MV-4-11 (cell line): ENCODE results near the gene CEACAM8.
"Not testable (repeated sequence)": the region's sequence is repeated elsewhere in the genome, so short reads cannot be mapped to it uniquely, and the experiment has no call there.

ENCODE experiments used
- DNase-seq: peaks from one replicate; lab custom pipeline; 2025; lab: John Stamatoyannopoulos, UW

The CEACAM8 gene

DNA sequence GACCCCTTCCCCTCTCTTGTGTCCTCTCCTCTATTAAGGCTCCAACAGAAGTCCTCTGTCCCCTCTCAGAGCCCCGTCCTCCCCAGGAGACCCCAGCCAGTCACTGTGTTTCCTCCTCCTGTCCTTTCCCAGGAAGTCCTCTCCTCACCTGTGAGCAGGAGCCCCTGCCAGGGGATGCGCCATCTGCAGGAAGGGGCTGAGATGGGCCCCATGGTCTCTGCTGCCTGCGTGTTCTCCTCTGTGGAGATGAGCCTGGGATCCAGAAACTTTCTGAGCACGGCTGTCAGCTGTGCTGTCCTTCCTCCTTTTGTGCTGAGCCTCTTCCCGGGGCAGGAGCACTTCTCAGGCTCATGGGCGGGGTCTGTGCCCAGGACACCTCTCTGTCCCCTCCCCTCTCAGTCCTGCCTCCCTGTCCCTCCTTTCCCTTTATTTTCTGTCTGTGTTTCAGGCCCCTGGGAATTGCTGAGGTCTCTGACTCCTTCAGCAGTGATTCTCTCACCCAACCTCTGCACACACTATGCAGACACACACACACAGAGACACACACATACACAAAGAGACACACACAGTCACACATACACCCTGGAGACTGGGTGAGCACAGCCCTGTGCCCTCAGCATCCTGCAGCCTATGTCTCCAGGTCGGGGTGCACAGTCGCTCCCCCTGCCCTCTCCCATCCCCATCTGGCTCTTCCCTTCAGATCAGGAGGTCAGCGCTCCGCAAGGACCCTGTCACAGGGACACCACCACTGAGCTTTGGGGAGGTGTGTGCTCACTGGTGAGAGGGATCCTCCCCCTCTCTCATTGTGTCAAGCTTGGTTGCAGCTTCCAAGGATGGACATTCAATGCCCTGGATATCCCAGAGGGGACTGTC, at the start of gene CEACAM8:
CEACAM8 (minus strand) TSS at position 308 of the 873 bp plus-strand sequence; CDS start at position 212, 96 bp downstream.
- no peak for DNase-seq

DNA sequence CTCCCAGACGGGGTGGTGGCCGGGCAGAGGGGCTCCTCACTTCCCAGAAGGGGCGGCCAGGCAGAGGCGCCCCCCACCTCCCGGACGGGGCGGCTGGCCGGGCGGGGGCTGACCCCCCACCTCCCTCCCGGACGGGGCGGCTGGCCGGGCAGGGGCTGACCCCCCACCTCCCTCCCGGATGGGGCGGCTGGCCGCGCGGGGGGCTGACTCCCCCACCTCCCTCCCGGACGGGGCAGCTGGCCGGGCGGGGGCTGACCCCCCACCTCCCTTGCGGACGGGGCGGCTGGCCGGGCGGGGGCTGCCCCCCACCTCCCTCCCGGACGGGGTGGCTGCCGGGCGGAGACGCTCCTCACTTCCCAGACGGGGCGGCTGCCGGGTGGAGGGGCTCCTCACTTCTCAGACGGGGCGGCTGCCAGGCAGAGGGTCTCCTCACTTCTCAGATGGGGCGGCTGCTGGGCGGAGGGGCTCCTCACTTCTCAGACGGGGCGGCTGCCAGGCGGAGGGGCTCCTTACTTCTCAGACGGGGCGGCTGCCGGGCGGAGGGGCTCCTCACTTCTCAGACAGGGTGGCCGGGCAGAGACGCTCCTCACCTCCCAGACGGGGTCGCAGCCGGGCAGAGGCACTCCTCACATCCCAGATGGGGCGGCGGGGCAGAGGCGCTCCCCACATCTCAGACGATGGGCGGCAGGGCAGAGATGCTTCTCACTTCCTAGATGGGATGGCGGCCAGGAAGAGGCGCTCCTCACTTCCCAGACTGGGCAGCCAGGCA, 44.8 kb upstream of the CEACAM8 start:
- not testable (repeated sequence) for DNase-seq

DNA sequence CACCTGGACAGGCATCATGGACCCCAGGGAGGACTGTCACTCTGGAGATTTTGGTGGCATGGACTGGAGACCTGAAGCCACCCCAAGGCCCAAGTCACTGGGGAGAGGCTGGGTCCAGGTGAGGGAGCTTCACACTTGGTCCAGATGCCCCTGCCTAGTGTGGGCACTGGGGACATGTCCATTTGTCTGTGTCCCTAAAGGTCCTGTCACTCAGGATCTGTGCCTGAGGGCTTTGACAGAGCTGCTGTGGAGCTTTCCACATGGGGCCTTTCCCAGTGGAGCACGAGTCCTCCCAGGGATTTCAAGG, 40.5 kb upstream of the CEACAM8 start:
- DNase-seq, result no peak

DNA sequence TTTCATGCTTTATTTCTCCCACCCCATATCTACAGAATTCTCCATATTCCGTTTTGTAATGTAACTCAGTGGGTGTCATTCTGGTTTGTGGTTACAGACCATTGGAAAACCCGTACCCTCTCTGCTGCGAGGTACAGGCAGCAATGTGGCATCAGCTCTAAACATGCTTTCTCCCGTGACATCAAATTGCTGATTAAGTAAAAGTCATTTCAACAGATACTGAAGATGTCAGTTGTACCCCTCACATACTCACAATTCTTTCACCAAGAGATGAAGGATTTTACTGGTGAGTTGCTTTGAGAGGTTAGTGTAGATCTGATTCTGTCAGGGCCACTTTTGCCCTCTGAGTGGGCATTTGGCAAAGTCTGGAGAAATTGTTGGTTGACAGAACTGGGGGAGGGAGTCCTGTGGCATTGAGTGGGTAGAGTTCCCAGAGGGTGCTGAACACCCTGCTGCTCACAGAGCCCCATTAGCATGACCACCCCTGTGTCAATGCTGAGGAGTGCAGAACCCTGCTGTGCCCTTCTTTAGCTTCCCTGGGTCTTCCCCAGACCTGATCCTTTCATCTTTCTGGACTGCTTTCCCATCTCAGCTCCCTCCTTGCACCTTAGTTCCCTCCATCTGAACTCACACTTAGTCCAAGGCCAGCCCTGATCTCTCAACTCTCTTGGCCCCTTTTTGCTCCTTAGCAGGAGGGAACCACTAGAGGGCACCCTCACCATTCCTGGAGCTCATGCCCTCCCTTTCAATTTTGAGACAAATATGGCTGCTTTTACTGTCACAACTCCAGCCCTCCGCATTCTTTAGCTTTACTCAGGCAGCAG, 39.9 kb upstream of the CEACAM8 start:
- peak; percentile 22 for DNase-seq

DNA sequence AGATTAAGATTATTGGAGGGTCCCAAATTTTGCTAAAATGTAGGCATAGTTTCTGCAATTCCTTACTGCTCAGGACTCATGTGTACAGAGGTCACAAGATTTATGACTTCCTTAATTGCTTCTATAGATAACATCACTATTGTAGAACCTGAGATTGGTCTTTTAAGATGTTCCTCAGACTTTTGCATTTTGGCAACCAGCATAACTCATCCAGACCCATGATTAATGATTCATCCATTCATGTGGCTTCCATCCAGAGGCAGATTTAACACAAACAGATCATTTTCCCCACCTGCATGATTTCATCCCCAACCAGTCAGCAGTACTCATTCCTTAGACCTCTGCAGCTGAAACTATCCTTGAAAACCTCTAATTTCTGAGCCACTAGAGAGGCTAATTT, 34.5 kb upstream of the CEACAM8 start:
- no peak for DNase-seq

DNA sequence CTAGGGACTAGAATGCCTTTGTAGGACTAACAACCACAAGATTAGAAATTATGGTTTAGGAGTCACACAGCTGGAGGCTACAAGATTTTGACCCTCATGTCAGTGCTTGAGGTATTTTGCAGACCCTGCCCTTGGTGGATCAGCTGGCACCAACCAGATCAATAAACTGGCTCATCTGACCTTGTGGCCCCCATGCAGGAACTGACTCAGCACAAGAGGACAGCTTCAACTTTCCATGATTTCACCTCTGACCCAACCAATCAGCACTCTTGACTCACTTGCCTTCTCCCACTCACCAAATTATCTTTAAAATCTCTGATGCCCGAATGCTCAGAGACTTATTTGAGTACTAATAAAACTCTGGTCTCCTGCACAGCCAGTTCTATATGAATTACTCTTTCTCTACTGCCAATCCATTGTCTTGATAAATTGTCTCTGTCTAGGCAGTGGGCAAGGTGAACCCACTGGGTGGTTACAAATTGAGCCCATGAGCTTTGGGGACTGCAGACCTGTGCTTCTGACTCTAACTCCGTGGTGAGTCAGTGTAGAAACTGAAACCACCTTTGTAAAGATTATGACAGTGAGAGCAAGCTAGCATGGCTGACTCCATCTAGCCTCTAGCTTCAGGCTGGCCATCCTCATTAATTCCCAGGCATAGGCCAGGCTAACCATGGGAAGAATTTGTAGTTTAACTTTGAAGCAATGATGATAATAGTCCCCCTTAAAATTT, 33.9 kb upstream of the CEACAM8 start:
- no peak for DNase-seq

DNA sequence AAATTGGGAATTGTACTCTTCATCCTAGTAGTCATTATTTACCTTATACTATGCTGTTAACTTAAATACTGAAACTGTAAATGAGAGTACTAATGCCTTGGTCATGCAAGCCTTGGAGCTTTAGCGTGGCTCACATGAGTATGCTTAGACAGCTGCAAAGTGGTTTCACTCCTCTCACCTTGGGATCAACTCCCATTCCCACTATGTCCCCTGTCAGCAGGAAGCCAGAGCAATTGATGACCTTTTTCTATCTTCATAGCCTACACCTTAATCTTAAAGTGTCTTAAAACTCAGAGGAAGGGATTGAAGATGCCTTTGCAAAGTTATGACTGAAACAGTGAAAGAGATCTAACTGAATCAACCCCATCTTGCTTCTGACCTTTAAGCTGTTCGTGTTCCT, 33.2 kb upstream of the CEACAM8 start:
- no peak for DNase-seq

DNA sequence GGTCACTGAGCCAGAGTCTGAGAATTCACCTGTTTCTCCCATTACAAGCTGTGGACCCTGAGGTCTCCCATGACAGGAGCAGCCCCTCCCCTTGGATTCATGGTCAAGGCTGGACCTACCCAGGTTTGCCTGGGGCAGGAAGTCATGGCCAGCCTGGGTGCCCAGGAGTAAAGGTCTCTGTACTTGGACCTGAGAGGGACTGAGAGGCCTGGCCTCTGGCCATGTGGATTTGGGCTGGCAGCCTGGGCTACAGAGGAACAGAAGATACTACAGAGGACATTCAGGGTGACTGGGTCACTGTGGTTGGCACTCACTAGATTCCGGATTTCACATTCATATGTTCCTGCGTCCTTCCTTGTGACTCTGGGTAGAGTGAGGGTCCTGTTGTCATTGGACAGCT, 31.5 kb upstream of the CEACAM8 start:
- no peak for DNase-seq

DNA sequence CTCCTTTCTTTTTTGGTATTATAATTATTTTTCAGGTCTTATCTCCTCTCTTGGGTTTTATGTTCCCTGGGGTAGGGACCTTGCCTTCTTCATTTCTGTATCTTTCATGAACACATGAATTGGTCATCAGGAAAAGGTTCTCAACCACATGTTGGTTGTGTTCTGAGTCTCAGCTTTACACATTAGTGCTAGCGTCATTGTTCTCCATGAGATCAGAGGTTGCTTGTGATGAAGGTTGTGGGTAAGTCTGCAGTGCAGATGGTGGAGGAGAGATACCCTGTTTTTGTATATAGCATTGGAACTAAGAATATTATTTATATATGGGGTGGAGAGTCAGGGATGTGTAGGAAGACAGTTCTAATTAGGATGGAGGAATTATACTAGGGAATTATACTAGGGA, 24.5 kb upstream of the CEACAM8 start:
- DNase-seq, result no peak

DNA sequence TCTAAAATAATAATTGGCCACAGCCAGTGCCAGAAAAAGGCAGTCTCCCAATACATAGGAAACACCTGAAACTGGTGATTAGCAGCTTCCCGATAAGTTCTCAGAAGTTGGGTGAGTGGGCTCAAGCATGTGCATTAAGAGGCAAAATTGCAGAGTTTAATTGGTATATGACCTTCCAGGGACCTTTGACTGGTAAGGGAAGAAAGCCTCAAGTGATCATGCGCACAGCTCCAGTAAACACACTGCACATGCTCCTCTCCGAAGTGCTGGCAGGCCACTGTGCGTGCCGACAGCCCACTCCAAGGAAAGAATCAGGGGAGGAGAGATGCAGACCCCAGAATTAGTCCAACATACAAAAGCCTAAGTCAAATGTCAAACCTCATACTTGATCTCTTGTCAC, 18.9 kb upstream of the CEACAM8 start:
- no peak for DNase-seq

DNA sequence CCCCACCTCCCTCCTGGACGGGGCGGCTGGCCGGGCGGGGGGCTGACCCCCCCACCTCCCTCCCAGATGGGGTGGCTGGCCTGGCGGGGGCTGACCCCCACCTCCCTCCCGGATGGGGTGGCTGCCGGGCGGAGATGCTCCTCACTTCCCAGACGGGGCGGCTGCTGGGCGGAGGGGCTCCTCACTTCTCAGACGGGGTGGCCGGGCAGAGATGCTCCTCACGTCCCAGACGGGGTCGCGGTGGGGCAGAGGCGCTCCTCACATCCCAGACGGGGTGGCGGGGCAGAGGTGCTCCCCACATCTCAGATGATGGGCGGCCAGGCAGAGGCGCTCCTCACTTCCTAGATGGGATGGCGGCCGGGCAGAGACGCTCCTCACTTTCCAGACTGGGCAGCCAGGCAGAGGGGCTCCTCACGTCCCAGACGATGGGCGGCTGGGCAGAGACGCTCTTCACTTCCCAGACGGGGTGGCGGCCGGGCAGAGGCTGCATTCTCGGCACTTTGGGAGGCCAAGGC, 15.7 kb upstream of the CEACAM8 start:
- DNase-seq, result not testable (repeated sequence)

DNA sequence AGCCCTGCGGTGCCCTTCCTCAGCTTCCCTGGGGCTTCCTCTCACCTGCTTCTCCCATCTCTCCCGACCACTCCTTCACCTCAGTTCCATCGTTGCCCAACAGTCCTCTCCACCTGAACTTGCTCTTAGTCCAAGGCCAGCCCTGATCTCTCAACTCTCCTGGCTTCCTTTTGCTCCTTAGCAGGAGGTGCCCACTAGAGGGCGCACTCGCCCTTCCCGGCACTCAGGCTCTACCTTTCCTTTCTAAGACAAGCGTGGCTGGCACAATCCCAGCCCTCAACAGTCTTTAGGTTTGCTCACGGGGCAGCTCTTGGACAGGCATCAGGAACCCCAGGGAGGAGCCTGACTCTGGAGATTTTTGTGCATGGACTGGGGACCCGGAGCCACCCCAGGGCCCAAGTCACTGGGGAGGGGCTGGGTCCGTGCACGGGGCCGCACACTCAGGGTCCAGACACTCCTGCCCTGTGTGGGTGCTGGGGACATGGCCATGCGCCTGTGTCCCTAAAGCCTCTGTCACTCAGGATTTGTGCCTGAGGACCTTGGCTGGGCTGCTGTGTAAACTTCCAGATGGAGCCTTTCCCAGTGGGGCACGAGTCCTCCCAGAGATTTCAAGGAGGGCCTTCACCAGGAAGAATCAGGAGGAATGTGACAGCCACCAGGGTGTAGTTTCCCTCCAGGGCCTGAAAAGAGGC, 12.1 kb upstream of the CEACAM8 start:
- no peak for DNase-seq

DNA sequence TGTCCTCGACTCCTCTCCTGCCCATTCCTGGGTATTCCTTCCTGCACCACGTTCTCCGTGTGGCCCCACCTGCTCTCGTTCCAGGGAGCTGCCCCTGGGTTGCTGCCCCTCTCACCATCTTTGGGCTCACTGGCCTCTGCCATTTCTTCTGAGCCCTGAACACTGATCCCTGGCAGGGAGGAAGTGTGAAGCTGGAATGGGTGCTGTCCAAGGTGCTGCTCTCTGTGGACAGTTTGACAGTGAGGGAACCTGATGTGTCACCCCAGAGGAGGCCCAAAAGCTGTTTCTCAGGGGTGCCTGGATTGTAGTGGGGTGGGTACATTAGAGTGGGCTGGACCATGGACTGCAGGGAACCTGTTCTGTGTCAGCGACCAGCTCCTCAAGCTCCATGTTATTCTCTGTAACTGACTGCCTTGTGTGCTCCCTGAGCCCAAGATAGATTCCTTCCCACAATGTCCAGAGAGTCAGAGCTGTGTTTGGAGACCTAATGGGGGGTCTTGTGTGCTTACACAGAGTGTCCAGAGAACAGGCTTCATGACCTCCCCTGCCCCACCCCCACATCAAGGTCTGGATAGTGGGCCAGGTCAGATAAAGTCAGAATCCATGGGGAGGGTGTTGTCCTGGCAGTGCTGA, 7.2 kb upstream of the CEACAM8 start:
- DNase-seq, result peak; percentile 58

DNA sequence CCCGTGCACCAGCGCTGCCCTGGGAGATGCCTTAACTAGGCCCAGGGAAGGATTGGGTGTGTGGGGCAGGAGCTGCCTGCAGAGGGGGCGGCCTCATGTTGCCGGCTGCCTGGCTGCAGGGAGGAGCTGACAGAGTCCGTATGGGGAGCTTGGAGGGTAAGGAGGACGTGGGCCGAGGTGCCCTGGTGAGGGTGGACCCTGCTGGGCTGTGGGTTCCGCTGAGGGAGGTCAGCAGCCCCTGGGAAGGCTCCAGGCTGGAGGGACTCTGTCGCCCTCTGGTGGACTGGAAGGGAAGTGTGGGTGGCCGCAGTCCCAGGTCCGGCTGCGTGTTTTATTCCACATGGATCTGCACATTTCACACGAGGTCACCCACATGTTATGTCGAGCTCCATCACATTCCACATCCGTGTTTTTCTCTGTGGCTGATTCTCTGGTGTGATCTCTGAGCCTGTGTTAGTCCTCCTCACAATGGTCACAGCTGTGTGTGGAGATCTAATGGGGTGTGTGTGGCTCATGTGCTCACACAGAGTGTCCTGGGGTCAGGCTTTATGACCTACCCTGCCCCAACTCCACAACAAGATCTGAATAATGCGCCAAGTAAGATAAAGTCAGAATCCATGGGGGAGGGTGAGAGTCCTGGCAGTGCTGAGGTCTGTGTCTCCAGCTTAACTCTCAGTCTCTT, 1.8 kb upstream of the CEACAM8 start:
- DNase-seq, result peak; percentile 15

DNA sequence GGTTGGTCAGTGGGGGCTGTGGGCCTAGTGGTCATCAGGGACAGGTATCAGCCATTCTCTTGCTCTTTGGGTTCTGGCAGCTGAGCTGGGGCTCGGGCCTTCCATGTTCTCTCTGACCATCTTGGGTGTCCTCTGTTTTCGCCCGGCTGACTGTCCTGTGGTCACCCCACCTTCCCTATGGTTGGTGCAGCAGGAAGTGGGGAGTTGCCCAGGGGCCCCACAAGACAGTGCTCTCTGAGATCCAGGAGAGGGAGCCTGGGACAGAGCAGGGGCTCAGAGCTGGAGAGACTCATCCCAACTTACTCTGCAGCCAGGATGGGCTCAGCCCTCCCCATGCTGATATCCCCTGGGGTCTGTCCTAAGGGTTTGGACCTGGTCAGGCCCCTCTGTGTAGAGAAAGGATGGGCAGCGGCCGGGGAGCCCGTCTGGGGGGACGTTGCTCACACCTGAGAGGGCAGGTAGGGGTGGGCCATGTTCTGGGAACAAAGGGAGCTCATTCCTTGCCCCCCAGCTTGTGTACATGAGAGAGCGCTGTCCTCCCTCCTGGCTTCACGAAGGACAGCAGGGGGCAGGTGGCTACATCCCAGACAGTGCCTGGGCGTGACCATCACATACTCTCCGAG, 937 bp upstream of the CEACAM8 start:
- no peak for DNase-seq

DNA sequence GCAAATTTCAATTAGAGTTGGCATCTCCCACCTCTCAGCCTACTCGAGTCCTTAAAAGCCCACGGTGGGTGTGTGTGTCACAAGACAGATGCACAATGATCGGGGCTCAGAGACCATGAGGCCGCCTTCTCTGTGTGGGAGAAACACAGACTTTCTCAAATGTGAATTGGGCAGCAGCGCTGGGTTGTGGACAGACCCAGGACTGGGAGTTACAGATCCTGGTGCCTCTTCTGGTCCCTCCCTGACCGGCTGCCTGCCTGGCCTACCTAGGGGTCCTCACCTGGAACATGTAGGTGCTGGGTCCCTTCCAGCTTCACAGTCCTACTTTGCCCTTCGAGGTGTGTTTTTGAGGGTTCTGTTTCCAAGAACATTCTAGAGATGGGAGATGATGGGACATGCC, 4.9 kb downstream of the CEACAM8 start:
- DNase-seq, result no peak

DNA sequence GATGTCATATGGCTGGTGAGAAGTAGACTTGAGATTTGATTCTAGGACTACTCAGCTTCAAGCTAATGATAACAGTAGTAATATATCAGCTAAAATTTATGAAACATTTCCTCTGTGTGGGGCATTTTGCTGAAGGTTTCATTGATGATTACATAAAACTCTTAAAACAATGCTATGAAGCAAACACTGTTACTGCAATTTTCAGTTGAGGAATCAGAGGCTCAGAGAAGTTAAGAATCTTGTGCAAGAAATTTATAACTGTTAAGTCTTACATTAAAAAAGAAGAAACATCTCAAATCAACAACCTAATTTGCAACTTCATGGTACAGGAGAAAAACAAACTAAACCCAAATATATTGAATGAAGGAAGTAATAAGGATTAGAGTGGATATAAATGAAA, 10.3 kb downstream of the CEACAM8 start:
- DNase-seq, result no peak

DNA sequence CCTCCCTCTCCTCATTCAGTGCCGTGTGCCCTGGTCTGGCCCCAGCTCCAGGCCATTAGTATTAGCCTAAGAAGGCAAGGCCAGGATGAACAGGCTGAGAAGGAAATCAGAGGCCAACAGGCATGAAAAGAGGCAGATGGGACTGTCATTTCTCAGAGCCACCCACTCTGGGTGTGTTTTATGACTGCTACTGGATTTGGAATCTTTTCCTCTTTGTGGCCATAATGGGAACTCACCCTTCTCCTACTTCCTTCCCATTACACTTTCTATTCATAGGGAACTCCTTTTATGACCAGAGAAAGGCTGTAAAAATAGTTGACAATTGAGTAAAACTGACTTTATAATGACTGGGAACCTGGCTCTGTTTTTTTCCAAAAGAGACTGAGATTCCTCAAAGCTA, 17.7 kb downstream of the CEACAM8 start:
- no peak for DNase-seq

DNA sequence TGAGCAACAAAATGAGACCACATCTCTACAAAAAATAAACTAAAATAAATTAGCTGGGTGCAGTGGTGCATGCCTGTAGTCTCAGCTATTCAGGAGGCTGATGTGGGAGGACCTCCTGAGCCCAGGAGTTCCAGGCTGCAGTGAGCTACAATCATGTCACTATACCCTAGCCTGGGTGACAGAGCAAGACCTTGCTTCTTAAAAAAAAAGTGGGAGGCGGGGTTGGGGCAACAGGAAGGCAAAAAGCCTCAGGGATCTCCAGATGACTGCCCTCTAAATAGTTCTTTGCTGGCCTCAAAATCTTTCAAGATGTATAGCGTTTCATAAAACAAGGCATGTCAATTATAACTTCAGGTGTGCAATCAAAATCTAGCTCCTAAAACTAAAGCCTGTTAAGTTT, 18.5 kb downstream of the CEACAM8 start:
- DNase-seq, result no peak

DNA sequence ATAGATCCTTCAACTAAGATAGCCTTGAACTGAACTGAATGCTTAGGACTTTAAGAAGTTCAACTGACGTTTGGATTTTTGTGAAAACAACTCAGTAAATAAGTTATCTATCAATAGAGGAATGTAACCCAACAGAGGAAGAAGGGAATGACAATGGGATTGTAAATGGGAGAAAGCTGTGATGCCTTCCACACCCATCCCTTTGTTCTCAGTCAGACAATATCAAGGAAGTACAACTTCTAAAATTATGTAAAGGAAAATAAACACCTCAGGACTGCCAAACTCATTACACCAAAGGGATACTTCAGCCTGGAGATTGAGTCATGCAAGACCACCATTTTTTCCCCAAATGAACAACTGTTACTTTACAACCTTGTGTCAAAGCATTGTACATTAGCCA, 21.1 kb downstream of the CEACAM8 start:
- no peak for DNase-seq
